K562 (cell line): ENCODE measurements around the gene ANO10.

Experiments used
- SREBF1 ChIP-seq: fragments of 150-350 bp; IDR thresholded peaks from 2 replicates; pipeline ENCODE4 v1.6.1; 2014; ENCODE audit warnings: antibody characterized with exemption, low read depth, low read length, borderline replicate concordance
- ZFX ChIP-seq: sonication (generic); formaldehyde crosslinking; IDR thresholded peaks from 2 replicates; pipeline ENCODE4 v1.8.0; 2022; ENCODE audit warnings: mild to moderate bottlenecking, missing genetic modification reagents, moderate library complexity

- TF ChIP-seq SREBF1 (no peak), ZFX (no peak)
Observed at GRCh38 chr3:43409506-43409905, 212.3 kb downstream of the ANO10 start.
